ENCODE data around the gene SLC27A2. TPM values are rescaled to one million over a fixed set of nuclear protein-coding genes. Genes with fewer than 3 reads are reported as not detected.

SLC27A2 gene
- total and polyA plus RNA-seq, 2 donors (not counting 1 experiment from before 2014, with no cell fraction given) = 0.39 to 0.49 TPM

GRCh38 chr15:50277370-50277769 is 95.4 kb downstream of the SLC27A2 start:
- intact Hi-C loops (cut with micrococcal nuclease) = no loop called here

GRCh38 chr15:50278496-50278895 is 96.5 kb downstream of the SLC27A2 start:
- no peaks in the 10 kb centered on the region for H3K9me3 Mint-ChIP-seq (ENCODE audit: insufficient read depth)
- H2AFZ ChIP-seq (ENCODE audit: insufficient read depth, low read depth, low read length, poor library complexity, severe bottlenecking) = no peak overlapping the region
- H3K79me2 ChIP-seq (ENCODE audit: control insufficient read depth, insufficient read depth, low read length) = no peaks in the 10 kb centered on the region
- H3K9me3 ChIP-seq (ENCODE audit: control extremely low read depth in 1 of 3, control insufficient read depth in 2 of 3, insufficient read depth in 1 of 3, low read length in 2 of 3) = no peaks in the 10 kb centered on the region
- no peaks in the 10 kb centered on the region for H3K27me3 ChIP-seq (replicated peaks in 1 of 4; ENCODE audit: control extremely low read depth in 1 of 4, control insufficient read depth in 3 of 4, insufficient read depth in 4 of 4, low read length in 3 of 4)
- 60% methylated on average over 1 of the region's 4 CpGs for WGBS (ENCODE audit: insufficient coverage)
- H3K27ac Mint-ChIP-seq = no peak overlapping the region
- no peaks in the 10 kb centered on the region for H4K20me1 ChIP-seq (ENCODE audit: control insufficient read depth, insufficient read depth, low read length, poor library complexity, severe bottlenecking)
- TF ChIP-seq EZH2 (IDR thresholded peaks at IDR 0.05; ENCODE audit: borderline replicate concordance, insufficient read depth, low read depth, low read length, poor library complexity, severe bottlenecking) (no peak), CTCF (IDR thresholded peaks at IDR 0.05) (no peak)
- intact Hi-C loops (cut with micrococcal nuclease) = no loop called here
- H3K27me3 Mint-ChIP-seq = no peaks in the 10 kb centered on the region
- POLR2A ChIA-PET = no interaction called here
- H3K27ac ChIP-seq (ENCODE audit: low read length in 2 of 2) = no peak overlapping the region
- ATAC-seq (ENCODE audit: low read depth) (no peak), DNase-seq (no peak)
- no peak overlapping the region for H3K4me3 Mint-ChIP-seq
- no peaks in the 10 kb centered on the region for H3K4me1 ChIP-seq (ENCODE audit: control insufficient read depth in 2 of 2, insufficient read depth in 2 of 2, low read length in 2 of 2)
- no peak overlapping the region for H3K9ac ChIP-seq (ENCODE audit: low read length)
- no peak overlapping the region for H3K4me2 ChIP-seq (replicated peaks; ENCODE audit: low read depth, low read length, poor library complexity, severe bottlenecking)
- no peaks in the 10 kb centered on the region for H3K4me1 Mint-ChIP-seq
- H3K4me3 ChIP-seq (ENCODE audit: control extremely low read depth in 1 of 5, extremely low read depth in 1 of 5, insufficient read depth in 1 of 5, low read depth in 2 of 5, low read length in 4 of 5) = no peak overlapping the region
- peaks cover 4 to 11% of the 10 kb centered on the region in 2 experiments for H3K36me3 ChIP-seq (replicated peaks in 1 of 2; ENCODE audit: control extremely low read depth in 1 of 2, control insufficient read depth in 1 of 2, extremely low read depth in 1 of 2, insufficient read depth in 2 of 2, low read length in 1 of 2)
- CTCF ChIA-PET = no interaction called here

More at GRCh38 chr15:50277370-50277769, 95.4 kb downstream of the SLC27A2 start:
- ChIA-PET POLR2A (no interaction called here), CTCF (no interaction called here)
- Mint-ChIP-seq H3K4me3 (no peak overlapping the region), H3K4me1 (no peaks in the 10 kb centered on the region), H3K27me3 (no peaks in the 10 kb centered on the region), H3K27ac (no peak overlapping the region), H3K9me3 (ENCODE audit: insufficient read depth) (no peaks in the 10 kb centered on the region)
- Histone ChIP-seq H3K36me3 (replicated peaks in 1 of 2; ENCODE audit: control extremely low read depth in 1 of 2, control insufficient read depth in 1 of 2, extremely low read depth in 1 of 2, insufficient read depth in 2 of 2, low read length in 1 of 2) (peaks cover 4 to 11% of the 10 kb centered on the region in 2 experiments), H3K4me1 (ENCODE audit: control insufficient read depth in 2 of 2, insufficient read depth in 2 of 2, low read length in 2 of 2) (no peaks in the 10 kb centered on the region), H3K9me3 (ENCODE audit: control extremely low read depth in 1 of 3, control insufficient read depth in 2 of 3, insufficient read depth in 1 of 3, low read length in 2 of 3) (no peaks in the 10 kb centered on the region), H3K79me2 (ENCODE audit: control insufficient read depth, insufficient read depth, low read length) (no peaks in the 10 kb centered on the region), H3K4me3 (ENCODE audit: control extremely low read depth in 1 of 5, extremely low read depth in 1 of 5, insufficient read depth in 1 of 5, low read depth in 2 of 5, low read length in 4 of 5) (no peak overlapping the region), H3K9ac (ENCODE audit: low read length) (no peak overlapping the region), H2AFZ (ENCODE audit: insufficient read depth, low read depth, low read length, poor library complexity, severe bottlenecking) (no peak overlapping the region), H4K20me1 (ENCODE audit: control insufficient read depth, insufficient read depth, low read length, poor library complexity, severe bottlenecking) (no peaks in the 10 kb centered on the region), H3K27me3 (replicated peaks in 1 of 4; ENCODE audit: control extremely low read depth in 1 of 4, control insufficient read depth in 3 of 4, insufficient read depth in 4 of 4, low read length in 3 of 4) (no peaks in the 10 kb centered on the region), H3K4me2 (replicated peaks; ENCODE audit: low read depth, low read length, poor library complexity, severe bottlenecking) (no peak overlapping the region), H3K27ac (ENCODE audit: low read length in 2 of 2) (no peak overlapping the region)
- ATAC-seq (ENCODE audit: low read depth) = no peak
- no peak for DNase-seq
- TF ChIP-seq EZH2 (IDR thresholded peaks at IDR 0.05; ENCODE audit: borderline replicate concordance, insufficient read depth, low read depth, low read length, poor library complexity, severe bottlenecking) = no peak
- TF ChIP-seq CTCF (IDR thresholded peaks at IDR 0.05) = no peak
- WGBS (ENCODE audit: insufficient coverage) = no CpG with 5 or more reads among the region's 1 CpG

All from B cell (primary cell).